PFSK-1 (cell line): Measurements from ENCODE around the gene LMOD1.

Experiments used
- FOXP2 ChIP-seq: optimal IDR thresholded peaks from 2 replicates; pipeline ENCODE3; 2011; ENCODE audit warnings: borderline replicate concordance, control low read depth, inconsistent platforms; ENCODE audit not compliant: insufficient read depth; ENCODE audit errors: extremely low read length, extremely low read depth
- POLR2AphosphoS5 ChIP-seq: IDR thresholded peaks from 2 replicates; pipeline ENCODE4 v1.6.1; 2012; ENCODE audit warnings: low read depth, mild to moderate bottlenecking, control low read depth, low read length, moderate library complexity
- REST ChIP-seq, 2 experiments: IDR thresholded peaks; 2 replicates each; pipeline versions ENCODE4 v1.6.1 to v1.8.0; 2011 to 2012; ENCODE audit warnings: low read depth in 2 of 2, low read length in 2 of 2, control low read depth in 1 of 2, inconsistent platforms in 1 of 2, mild to moderate bottlenecking in 1 of 2, moderate library complexity in 1 of 2; ENCODE audit not compliant: insufficient read depth in 1 of 2
- SIN3A ChIP-seq: IDR thresholded peaks from 2 replicates; pipeline ENCODE4 v1.6.1; 2012; ENCODE audit warnings: mild to moderate bottlenecking, low read length, moderate library complexity, borderline replicate concordance; ENCODE audit not compliant: insufficient read depth
- TAF1 ChIP-seq: IDR thresholded peaks from 2 replicates; pipeline ENCODE4 v1.6.1; 2012; ENCODE audit warnings: low read length, control low read depth, borderline replicate concordance; ENCODE audit not compliant: insufficient read depth

- TF ChIP-seq REST (IDR thresholded peaks at IDR 0.05; ENCODE audit: insufficient read depth in 1 of 2, low read depth in 2 of 2, low read length in 2 of 2) (no peak), TAF1 (no peak), POLR2AphosphoS5 (no peak), SIN3A (no peak), FOXP2 (no peak)
These were observed 76.0 kb downstream of the LMOD1 start for GRCh38 chr1:201870397-201870796.
